Measurements from ENCODE around the gene KDM2B. TPM values are rescaled to one million over a fixed set of nuclear protein-coding genes. Genes with fewer than 3 reads are reported as not detected.

The KDM2B gene
- polyA plus RNA-seq, 1 experiment = 15.0 TPM

DNA sequence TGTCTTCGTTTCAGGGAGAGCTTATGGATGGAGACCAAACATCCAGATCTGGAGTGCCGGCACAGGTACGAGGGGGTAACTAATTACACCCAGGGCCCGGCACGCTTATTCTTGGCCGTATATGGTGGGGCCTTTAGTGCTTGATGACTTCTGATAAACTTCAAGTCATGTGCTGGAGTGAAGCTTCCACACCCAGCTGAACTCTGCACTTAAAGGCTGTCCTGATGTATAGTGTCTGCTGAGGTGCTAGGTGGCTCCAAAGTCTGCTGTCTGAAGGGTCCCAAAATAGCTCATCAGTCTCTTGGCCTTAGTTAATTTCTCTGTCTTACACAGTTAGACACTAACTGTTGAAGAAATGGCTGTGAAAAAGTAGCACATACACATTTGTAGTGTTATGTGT lies 163.0 kb downstream of the KDM2B start:
- POLR2A ChIA-PET = no interaction called here
- Histone ChIP-seq H3K4me3 (ENCODE audit: low read depth, low read length) (no peak overlapping the region), H3K27me3 (ENCODE audit: control insufficient read depth, insufficient read depth, low read length) (no peaks in the 10 kb centered on the region), H3K36me3 (ENCODE audit: control insufficient read depth, insufficient read depth, low read length) (peaks cover 14% of the 10 kb centered on the region)
- DNase-seq (ENCODE audit: low read depth) = no peak
- CTCF ChIA-PET = interaction anchor here (1.3 to 1.4 kb wide), 2 partner anchors 15 to 64 kb away, joined by 4 to 5 read pairs; no protein-coding TSS in a partner anchor
- TF ChIP-seq, protein P1, sequence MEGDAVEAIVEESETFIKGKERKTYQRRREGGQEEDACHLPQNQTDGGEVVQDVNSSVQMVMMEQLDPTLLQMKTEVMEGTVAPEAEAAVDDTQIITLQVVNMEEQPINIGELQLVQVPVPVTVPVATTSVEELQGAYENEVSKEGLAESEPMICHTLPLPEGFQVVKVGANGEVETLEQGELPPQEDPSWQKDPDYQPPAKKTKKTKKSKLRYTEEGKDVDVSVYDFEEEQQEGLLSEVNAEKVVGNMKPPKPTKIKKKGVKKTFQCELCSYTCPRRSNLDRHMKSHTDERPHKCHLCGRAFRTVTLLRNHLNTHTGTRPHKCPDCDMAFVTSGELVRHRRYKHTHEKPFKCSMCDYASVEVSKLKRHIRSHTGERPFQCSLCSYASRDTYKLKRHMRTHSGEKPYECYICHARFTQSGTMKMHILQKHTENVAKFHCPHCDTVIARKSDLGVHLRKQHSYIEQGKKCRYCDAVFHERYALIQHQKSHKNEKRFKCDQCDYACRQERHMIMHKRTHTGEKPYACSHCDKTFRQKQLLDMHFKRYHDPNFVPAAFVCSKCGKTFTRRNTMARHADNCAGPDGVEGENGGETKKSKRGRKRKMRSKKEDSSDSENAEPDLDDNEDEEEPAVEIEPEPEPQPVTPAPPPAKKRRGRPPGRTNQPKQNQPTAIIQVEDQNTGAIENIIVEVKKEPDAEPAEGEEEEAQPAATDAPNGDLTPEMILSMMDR (IDR thresholded peaks at IDR 0.05; ENCODE audit: insufficient read depth, low read depth, low read length) = no peak

DNA sequence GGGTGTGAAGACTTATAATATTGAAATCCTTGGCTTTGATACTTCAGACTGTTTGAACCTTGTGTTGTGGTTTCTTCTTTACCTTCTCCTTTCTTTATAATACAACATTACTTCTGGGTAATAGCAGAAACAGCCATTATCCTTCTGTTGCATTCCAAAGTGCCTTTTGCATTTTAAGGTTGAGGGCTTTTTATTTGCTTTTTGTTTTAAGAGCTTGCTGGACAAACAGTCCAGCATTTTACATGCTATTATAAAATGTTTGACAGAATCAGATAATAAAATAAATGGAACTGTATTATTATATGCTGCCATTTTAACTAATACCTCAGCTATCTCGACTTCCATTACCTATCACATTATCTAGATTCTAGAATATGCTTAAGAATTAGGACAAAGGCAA lies 166.9 kb downstream of the KDM2B start:
- TF ChIP-seq, protein P1 (IDR thresholded peaks at IDR 0.05; ENCODE audit: insufficient read depth, low read depth, low read length) = no peak
- ChIA-PET CTCF (no interaction called here), POLR2A (no interaction called here)
- DNase-seq (ENCODE audit: low read depth) = no peak
- no peak overlapping the region for H3K4me3 ChIP-seq (ENCODE audit: low read depth, low read length)
- H3K27me3 ChIP-seq (ENCODE audit: control insufficient read depth, insufficient read depth, low read length) = no peaks in the 10 kb centered on the region
- peaks cover 12% of the 10 kb centered on the region for H3K36me3 ChIP-seq (ENCODE audit: control insufficient read depth, insufficient read depth, low read length)

DNA sequence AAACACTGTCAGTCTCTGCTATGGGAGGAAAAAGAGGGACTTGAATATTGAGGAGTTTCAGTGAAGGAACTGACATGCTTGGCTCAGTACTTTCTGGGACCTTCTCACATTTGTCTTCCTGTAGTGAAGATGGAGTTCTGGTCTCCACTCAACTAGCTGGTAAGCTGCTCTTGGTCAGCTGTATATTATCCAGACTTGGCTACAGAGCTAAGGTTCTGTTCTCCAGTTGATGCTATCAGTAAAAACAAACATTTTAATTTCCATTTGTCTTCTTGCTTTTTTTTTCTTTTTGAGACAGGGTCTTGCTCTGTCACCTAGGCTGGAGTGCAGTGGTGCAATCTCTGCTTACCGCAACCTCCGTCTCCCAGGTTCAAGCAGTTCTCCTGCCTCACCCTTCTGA lies 175.6 kb downstream of the KDM2B start:
- Histone ChIP-seq H3K36me3 (ENCODE audit: control insufficient read depth, insufficient read depth, low read length) (0 out of 2 replicates have a peak, but pooled peaks cover 1% of the 10 kb centered on the region), H3K4me3 (ENCODE audit: low read depth, low read length) (no peak overlapping the region), H3K27me3 (ENCODE audit: control insufficient read depth, insufficient read depth, low read length) (no peaks in the 10 kb centered on the region)
- CTCF ChIA-PET = no interaction called here
- TF ChIP-seq, protein P1 (IDR thresholded peaks at IDR 0.05; ENCODE audit: insufficient read depth, low read depth, low read length) = no peak
- DNase-seq (ENCODE audit: low read depth) = no peak
- POLR2A ChIA-PET = no interaction called here

DNA sequence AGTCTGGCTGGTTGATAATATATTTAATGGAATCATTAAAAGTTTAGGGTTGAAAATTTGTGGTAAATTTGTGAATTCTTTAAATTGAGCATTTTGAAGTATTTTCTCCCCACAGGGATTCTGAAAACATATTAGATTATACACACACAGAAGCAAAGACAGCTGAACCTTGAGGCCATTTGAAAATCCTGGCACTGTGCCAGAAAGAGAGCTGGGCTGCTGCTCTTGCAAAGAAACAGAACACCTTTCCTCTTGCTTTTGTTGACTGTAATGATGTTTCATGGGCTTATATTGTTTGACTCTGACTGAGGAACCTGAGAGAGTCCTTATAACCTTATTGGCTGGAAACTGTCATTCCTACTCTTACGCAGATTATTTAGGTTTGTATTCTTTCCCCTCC lies 176.1 kb downstream of the KDM2B start:
- TF ChIP-seq, protein P1 (IDR thresholded peaks at IDR 0.05; ENCODE audit: insufficient read depth, low read depth, low read length) = no peak
- ChIA-PET CTCF (no interaction called here), POLR2A (no interaction called here)
- Histone ChIP-seq H3K36me3 (ENCODE audit: control insufficient read depth, insufficient read depth, low read length) (0 out of 2 replicates have a peak, but pooled peaks cover 1% of the 10 kb centered on the region), H3K27me3 (ENCODE audit: control insufficient read depth, insufficient read depth, low read length) (no peaks in the 10 kb centered on the region), H3K4me3 (ENCODE audit: low read depth, low read length) (no peak overlapping the region)
- DNase-seq (ENCODE audit: low read depth) = no peak

DNA sequence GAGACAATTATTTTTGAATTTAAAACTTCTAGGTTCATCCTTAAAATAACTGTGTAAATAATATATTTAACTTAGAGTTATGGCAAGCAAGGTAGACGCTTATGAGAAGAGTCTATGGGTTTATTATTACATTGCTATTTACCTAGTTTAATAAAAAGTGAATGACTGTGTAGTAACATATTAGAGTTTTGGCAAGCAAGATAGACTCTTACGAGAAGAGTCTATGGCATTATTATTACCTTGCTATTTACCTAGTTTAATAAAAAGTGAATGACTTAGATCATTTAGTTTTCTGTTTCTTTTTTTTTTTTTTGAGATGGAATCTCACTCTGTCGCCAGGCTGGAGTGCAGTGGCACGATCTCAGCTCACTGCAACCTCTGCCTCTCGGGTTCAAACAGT lies 177.1 kb downstream of the KDM2B start:
- H3K27me3 ChIP-seq (ENCODE audit: control insufficient read depth, insufficient read depth, low read length) = no peaks in the 10 kb centered on the region
- ChIA-PET CTCF (interaction anchor here (0.6 to 1.1 kb wide), 3 partner anchors 12 to 87 kb away, joined by 3 read pairs; no protein-coding TSS in a partner anchor), POLR2A (no interaction called here)
- TF ChIP-seq, protein P1 (IDR thresholded peaks at IDR 0.05; ENCODE audit: insufficient read depth, low read depth, low read length) = no peak
- 0 out of 2 replicates have a peak, but pooled peaks cover 1% of the 10 kb centered on the region for H3K36me3 ChIP-seq (ENCODE audit: control insufficient read depth, insufficient read depth, low read length)
- DNase-seq (ENCODE audit: low read depth) = no peak
- H3K4me3 ChIP-seq (ENCODE audit: low read depth, low read length) = no peak overlapping the region
